ENCODE measurements around the gene FOXP1.

DNA sequence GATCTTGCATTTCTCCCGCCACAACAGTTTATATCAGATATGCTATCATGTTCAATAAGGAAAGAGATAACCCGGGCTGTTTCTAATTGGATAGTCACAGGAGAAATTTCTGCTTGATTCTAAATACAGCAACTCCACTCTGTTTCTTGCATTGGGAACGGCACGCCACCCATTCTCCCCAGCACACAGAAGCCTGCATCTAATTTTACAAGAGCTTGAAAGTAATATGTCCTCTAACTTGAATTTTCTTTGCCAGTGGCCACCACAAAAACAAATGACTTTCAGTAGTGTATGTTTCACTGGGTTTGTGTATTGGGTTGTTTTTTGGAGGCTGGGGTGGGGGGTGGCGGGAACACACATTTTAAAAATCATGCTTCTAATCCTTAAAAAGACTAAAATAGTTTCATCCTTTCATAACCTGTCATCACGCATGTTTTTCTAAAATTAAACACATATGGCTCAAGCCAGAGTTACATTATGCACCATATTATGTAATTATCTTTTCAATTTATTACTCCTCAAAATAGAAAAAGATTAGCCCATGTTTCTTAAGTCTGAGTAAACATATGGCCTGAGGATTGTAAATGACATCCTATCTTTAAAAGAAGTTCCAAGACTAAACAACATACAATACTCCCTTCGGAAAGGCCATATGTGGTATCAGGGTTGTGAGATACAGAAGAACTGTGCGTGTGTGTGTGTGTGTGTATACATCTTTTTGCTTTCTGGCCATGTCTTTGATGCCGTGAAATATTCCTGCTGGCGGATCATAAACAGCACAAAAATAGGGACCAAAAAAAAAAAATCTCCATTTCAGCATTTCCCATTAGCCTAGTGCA is 176.3 kb downstream of the FOXP1 start:
- TF ChIP-seq EZH2 (IDR thresholded peaks at IDR 0.05; ENCODE audit: borderline replicate concordance) (no peak), CTCF (IDR thresholded peaks at IDR 0.05; ENCODE audit: poor library complexity) (no peak)
